K562 (cell line): ENCODE data around the gene C15orf62. TPM values are rescaled to one million over a fixed set of nuclear protein-coding genes. Genes with fewer than 3 reads are reported as not detected.

Experiments used
- ARHGAP35 ChIP-seq: fragments of 450-650 bp; IDR thresholded peaks from 2 replicates; pipeline ENCODE4 v1.6.1; 2018; ENCODE audit not compliant: partially characterized antibody
- FOXK2 ChIP-seq, 2 experiments: fragments of 450-650 bp; IDR thresholded peaks in 1 of 2; conservative IDR thresholded peaks in 1 of 2; 2 replicates each; pipeline ENCODE4 v1.6.1; 2016; ENCODE audit warnings: low read depth in 2 of 2, mild to moderate bottlenecking in 1 of 2
- NCOR1 ChIP-seq: fragments of 450-650 bp; IDR thresholded peaks from 2 replicates; pipeline ENCODE4 v1.6.1; 2016; ENCODE audit warnings: mild to moderate bottlenecking, moderate library complexity
- TAF1 ChIP-seq: IDR thresholded peaks from 2 replicates; pipeline ENCODE4 v1.6.1; 2011; ENCODE audit warnings: mild to moderate bottlenecking, low read length, moderate library complexity; ENCODE audit not compliant: insufficient read depth, control insufficient read depth, severe bottlenecking; ENCODE audit errors: extremely low read depth
- TFAM ChIP-seq: fragments of 250-450 bp; sonication (Bioruptor Pico); conservative IDR thresholded peaks from 2 replicates; pipeline ENCODE4 v1.5.0; 2021; ENCODE audit warnings: mild to moderate bottlenecking, moderate library complexity
- ZNF217 ChIP-seq: sonication (generic); formaldehyde crosslinking; IDR thresholded peaks from 2 replicates; pipeline ENCODE4 v1.8.0; 2022; ENCODE audit warnings: mild to moderate bottlenecking, missing genetic modification reagents
- ZNF24 ChIP-seq: fragments of 450-650 bp; IDR thresholded peaks from 2 replicates; pipeline ENCODE4 v1.6.1; 2016
- polyA plus RNA-seq, 8 experiments: library from polyadenylated mRNA; depleted of rRNA in 4 of 8; stranded (reverse) in 5 of 8; unstranded in 3 of 8; fragments of >200 nt; fragmentation: Nextera tagmentation in 2 of 8; fragmentation: Illumina TruSeq in 1 of 8; extraction: Ambion mirVana in 2 of 8; extraction: Trizol in 1 of 8; gene quantifications; 2 replicates each; pipeline versions ENCODE4 v1.2.1 to v1.2.3, GENCODE V29; 2011 to 2014; ENCODE audit warnings: inconsistent platforms in 1 of 8, missing spikeins in 1 of 8
- total RNA-seq, 7 experiments: library from RNA; depleted of rRNA in 6 of 7; stranded (reverse); fragments of >200 nt in 6 of 7; fragmentation: Illumina TruSeq in 2 of 7; extraction: Trizol in 2 of 7; gene quantifications; 2 replicates each; pipeline versions ENCODE4 v1.2.1 to v1.2.3, GENCODE V29; 2011 to 2021; ENCODE audit warnings: low replicate concordance in 1 of 7
- TF ChIP-seq, protein P1 (sequence below): fragments of 450-650 bp; IDR thresholded peaks from 2 replicates; pipeline ENCODE4 v1.6.1; 2016; ENCODE audit warnings: mild to moderate bottlenecking, moderate library complexity
- TF ChIP-seq, protein P2 (sequence below): fragments of 450-650 bp; IDR thresholded peaks from 2 replicates; pipeline ENCODE4 v1.7.1; 2018; ENCODE audit warnings: mild to moderate bottlenecking, low read depth; ENCODE audit not compliant: partially characterized antibody

Gene C15orf62
- total and polyA plus RNA-seq, 9 of the 15 experiments (the other 6 are each of a cell fraction or from before 2014, with no cell fraction given): 0.01 to 0.76 (median 0.30) TPM; not detected in 1

DNA sequence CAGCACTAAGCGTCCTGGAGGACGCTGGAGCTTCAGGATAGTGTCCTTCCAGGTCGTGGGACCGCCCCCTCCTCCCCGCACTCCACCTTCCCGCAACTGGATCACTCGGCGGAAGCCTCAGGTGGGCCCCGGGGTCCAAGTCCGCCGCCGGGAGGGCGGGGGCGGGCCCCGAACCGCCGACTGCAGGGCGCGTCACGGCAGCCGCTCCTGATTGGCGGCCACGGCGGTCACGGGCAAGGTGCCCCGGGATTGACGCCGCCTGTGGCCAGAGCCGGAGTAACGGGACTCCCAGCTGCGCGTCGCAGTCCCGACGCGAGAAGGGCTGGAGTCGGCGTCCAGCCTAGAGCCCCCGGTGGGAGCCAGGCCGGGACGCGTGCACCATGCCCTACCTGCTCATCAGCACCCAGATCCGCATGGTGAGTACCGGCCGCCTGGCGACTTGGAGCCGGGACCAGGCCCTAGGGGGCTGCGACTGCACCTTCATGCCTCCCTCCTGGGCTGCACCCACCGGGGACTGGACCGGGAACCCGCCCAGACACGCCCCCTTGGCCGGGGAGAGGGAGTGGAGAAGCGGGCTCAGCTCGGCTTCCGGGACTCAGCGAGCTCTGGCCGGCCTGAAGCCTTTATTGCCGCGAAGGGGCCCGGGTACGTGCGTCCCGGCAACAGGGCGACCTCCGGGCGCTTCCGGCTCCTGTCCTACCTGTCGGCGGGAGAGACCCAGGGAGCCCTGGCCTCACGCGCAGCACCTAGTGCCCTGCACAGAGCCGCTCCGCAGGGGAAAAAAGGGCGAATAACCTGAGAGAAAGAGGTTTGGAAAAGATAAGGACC lies 5.8 kb upstream of the C15orf62 start, which contains the start of gene GCHFR (continued):
- TF ChIP-seq, protein P1, sequence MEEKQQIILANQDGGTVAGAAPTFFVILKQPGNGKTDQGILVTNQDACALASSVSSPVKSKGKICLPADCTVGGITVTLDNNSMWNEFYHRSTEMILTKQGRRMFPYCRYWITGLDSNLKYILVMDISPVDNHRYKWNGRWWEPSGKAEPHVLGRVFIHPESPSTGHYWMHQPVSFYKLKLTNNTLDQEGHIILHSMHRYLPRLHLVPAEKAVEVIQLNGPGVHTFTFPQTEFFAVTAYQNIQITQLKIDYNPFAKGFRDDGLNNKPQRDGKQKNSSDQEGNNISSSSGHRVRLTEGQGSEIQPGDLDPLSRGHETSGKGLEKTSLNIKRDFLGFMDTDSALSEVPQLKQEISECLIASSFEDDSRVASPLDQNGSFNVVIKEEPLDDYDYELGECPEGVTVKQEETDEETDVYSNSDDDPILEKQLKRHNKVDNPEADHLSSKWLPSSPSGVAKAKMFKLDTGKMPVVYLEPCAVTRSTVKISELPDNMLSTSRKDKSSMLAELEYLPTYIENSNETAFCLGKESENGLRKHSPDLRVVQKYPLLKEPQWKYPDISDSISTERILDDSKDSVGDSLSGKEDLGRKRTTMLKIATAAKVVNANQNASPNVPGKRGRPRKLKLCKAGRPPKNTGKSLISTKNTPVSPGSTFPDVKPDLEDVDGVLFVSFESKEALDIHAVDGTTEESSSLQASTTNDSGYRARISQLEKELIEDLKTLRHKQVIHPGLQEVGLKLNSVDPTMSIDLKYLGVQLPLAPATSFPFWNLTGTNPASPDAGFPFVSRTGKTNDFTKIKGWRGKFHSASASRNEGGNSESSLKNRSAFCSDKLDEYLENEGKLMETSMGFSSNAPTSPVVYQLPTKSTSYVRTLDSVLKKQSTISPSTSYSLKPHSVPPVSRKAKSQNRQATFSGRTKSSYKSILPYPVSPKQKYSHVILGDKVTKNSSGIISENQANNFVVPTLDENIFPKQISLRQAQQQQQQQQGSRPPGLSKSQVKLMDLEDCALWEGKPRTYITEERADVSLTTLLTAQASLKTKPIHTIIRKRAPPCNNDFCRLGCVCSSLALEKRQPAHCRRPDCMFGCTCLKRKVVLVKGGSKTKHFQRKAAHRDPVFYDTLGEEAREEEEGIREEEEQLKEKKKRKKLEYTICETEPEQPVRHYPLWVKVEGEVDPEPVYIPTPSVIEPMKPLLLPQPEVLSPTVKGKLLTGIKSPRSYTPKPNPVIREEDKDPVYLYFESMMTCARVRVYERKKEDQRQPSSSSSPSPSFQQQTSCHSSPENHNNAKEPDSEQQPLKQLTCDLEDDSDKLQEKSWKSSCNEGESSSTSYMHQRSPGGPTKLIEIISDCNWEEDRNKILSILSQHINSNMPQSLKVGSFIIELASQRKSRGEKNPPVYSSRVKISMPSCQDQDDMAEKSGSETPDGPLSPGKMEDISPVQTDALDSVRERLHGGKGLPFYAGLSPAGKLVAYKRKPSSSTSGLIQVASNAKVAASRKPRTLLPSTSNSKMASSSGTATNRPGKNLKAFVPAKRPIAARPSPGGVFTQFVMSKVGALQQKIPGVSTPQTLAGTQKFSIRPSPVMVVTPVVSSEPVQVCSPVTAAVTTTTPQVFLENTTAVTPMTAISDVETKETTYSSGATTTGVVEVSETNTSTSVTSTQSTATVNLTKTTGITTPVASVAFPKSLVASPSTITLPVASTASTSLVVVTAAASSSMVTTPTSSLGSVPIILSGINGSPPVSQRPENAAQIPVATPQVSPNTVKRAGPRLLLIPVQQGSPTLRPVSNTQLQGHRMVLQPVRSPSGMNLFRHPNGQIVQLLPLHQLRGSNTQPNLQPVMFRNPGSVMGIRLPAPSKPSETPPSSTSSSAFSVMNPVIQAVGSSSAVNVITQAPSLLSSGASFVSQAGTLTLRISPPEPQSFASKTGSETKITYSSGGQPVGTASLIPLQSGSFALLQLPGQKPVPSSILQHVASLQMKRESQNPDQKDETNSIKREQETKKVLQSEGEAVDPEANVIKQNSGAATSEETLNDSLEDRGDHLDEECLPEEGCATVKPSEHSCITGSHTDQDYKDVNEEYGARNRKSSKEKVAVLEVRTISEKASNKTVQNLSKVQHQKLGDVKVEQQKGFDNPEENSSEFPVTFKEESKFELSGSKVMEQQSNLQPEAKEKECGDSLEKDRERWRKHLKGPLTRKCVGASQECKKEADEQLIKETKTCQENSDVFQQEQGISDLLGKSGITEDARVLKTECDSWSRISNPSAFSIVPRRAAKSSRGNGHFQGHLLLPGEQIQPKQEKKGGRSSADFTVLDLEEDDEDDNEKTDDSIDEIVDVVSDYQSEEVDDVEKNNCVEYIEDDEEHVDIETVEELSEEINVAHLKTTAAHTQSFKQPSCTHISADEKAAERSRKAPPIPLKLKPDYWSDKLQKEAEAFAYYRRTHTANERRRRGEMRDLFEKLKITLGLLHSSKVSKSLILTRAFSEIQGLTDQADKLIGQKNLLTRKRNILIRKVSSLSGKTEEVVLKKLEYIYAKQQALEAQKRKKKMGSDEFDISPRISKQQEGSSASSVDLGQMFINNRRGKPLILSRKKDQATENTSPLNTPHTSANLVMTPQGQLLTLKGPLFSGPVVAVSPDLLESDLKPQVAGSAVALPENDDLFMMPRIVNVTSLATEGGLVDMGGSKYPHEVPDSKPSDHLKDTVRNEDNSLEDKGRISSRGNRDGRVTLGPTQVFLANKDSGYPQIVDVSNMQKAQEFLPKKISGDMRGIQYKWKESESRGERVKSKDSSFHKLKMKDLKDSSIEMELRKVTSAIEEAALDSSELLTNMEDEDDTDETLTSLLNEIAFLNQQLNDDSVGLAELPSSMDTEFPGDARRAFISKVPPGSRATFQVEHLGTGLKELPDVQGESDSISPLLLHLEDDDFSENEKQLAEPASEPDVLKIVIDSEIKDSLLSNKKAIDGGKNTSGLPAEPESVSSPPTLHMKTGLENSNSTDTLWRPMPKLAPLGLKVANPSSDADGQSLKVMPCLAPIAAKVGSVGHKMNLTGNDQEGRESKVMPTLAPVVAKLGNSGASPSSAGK: peak; percentile 85; the same call in 1 of the 2 replicates
- TF ChIP-seq ZNF217 (CRISPR knock-in tag) (no peak), ZNF24 (no peak), ARHGAP35 (no peak), TAF1 (peak; percentile 21), TFAM (no peak), FOXK2 (conservative IDR thresholded peaks at IDR 0.05 in 1 of 2, IDR thresholded peaks at IDR 0.05 in 1 of 2; ENCODE audit: low read depth in 2 of 2) (no peak), NCOR1 (no peak)
- TF ChIP-seq, protein P2, sequence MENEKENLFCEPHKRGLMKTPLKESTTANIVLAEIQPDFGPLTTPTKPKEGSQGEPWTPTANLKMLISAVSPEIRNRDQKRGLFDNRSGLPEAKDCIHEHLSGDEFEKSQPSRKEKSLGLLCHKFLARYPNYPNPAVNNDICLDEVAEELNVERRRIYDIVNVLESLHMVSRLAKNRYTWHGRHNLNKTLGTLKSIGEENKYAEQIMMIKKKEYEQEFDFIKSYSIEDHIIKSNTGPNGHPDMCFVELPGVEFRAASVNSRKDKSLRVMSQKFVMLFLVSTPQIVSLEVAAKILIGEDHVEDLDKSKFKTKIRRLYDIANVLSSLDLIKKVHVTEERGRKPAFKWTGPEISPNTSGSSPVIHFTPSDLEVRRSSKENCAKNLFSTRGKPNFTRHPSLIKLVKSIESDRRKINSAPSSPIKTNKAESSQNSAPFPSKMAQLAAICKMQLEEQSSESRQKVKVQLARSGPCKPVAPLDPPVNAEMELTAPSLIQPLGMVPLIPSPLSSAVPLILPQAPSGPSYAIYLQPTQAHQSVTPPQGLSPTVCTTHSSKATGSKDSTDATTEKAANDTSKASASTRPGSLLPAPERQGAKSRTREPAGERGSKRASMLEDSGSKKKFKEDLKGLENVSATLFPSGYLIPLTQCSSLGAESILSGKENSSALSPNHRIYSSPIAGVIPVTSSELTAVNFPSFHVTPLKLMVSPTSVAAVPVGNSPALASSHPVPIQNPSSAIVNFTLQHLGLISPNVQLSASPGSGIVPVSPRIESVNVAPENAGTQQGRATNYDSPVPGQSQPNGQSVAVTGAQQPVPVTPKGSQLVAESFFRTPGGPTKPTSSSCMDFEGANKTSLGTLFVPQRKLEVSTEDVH: no peak
